ENCODE data around the gene STK32C.
"Not testable (repeated sequence)": the region's sequence is repeated elsewhere in the genome, so short reads cannot be mapped to it uniquely, and the experiment has no call there.

The STK32C gene

GRCh38 chr10:132272231-132272971 lies 35.3 kb downstream of the STK32C start:
- TF ChIP-seq YY1 (IDR thresholded peaks at IDR 0.05; ENCODE audit: insufficient read depth, insufficient read length) (no peak), SUZ12 (IDR thresholded peaks at IDR 0.05; ENCODE audit: extremely low read depth, insufficient read depth, insufficient read length) (no peak), ZNF274 (IDR thresholded peaks at IDR 0.05; ENCODE audit: low read depth, low read length) (no peak)
- no peaks in the 10 kb centered on the region for H3K36me3 ChIP-seq (ENCODE audit: insufficient read depth, insufficient read length, low read length)
- DNase-seq (ENCODE audit: low read depth, low spot score), result no peak
- H3K27me3 ChIP-seq (ENCODE audit: insufficient read depth, insufficient read length), result no peaks in the 10 kb centered on the region
- H3K4me3 ChIP-seq (ENCODE audit: insufficient read length, low read depth), result no peak overlapping the region
- peaks cover 6% of the 10 kb centered on the region for H3K4me1 ChIP-seq (ENCODE audit: insufficient read depth, insufficient read length)
- no peak overlapping the region for H3K9ac ChIP-seq (ENCODE audit: insufficient read length, low read depth)
- no peaks in the 10 kb centered on the region for H3K9me3 ChIP-seq (ENCODE audit: insufficient read depth, low read length)

DNA sequence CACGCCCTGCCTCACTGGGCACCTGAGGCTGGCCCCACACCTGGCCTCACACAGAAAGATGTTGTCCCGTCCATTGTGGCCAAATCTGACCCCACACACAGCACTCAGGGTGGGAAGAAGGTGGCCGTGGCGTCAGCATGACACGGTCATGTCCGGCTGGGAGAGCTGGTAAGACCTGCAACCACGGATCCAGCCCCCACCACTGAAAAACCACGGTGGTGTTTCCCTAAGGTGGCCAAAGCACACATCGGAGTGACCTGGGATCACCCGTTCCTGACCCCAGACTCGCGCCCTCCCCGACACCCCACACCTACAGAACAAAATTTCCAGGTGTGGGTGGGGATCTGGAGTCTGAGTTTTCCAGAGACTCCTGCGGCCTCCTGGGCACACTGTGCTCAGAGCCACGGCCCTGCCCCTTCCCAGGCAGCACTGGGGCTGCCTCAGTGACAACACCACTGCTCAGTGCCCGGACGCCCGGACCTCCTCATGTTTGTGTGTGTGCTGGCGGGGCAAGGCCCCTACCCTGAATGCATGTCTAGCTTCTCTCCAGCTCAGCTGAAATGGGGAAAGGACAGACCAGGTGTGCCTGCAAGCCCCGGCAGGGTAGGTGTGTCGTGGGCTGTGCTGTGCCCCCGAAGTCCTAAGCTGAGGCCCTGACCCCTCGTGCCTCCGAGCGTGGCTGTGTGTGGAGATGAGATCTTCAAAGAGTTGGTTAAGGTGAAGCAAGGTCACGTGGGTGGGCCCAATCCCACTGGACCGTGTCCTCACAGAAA lies 36.1 kb downstream of the STK32C start:
- TF ChIP-seq ZNF274 (IDR thresholded peaks at IDR 0.05; ENCODE audit: low read depth, low read length) (no peak), YY1 (IDR thresholded peaks at IDR 0.05; ENCODE audit: insufficient read depth, insufficient read length) (no peak), SUZ12 (IDR thresholded peaks at IDR 0.05; ENCODE audit: extremely low read depth, insufficient read depth, insufficient read length) (no peak)
- Histone ChIP-seq H3K9me3 (ENCODE audit: insufficient read depth, low read length) (no peaks in the 10 kb centered on the region), H3K4me3 (ENCODE audit: insufficient read length, low read depth) (no peak overlapping the region), H3K27me3 (ENCODE audit: insufficient read depth, insufficient read length) (no peaks in the 10 kb centered on the region), H3K36me3 (ENCODE audit: insufficient read depth, insufficient read length, low read length) (no peaks in the 10 kb centered on the region), H3K4me1 (ENCODE audit: insufficient read depth, insufficient read length) (peaks cover 12% of the 10 kb centered on the region), H3K9ac (ENCODE audit: insufficient read length, low read depth) (no peak overlapping the region)
- DNase-seq (ENCODE audit: low read depth, low spot score), result no peak

- no peak for DNase-seq (ENCODE audit: low read depth, low spot score)
- H3K4me1 ChIP-seq (ENCODE audit: insufficient read depth, insufficient read length), result peaks cover 12% of the 10 kb centered on the region
- H3K4me3 ChIP-seq (ENCODE audit: insufficient read length, low read depth), result no peak overlapping the region
- no peak overlapping the region for H3K9ac ChIP-seq (ENCODE audit: insufficient read length, low read depth)
- no peaks in the 10 kb centered on the region for H3K27me3 ChIP-seq (ENCODE audit: insufficient read depth, insufficient read length)
- no peak for TF ChIP-seq ZNF274 (IDR thresholded peaks at IDR 0.05; ENCODE audit: low read depth, low read length)
- no peak for TF ChIP-seq YY1 (IDR thresholded peaks at IDR 0.05; ENCODE audit: insufficient read depth, insufficient read length)
- TF ChIP-seq SUZ12 (IDR thresholded peaks at IDR 0.05; ENCODE audit: extremely low read depth, insufficient read depth, insufficient read length), result no peak
- no peaks in the 10 kb centered on the region for H3K36me3 ChIP-seq (ENCODE audit: insufficient read depth, insufficient read length, low read length)
- no peaks in the 10 kb centered on the region for H3K9me3 ChIP-seq (ENCODE audit: insufficient read depth, low read length)
Observed at GRCh38 chr10:132270721-132271457, 36.9 kb downstream of the STK32C start.

- H3K4me1 ChIP-seq (ENCODE audit: insufficient read depth, insufficient read length), result peaks cover 12% of the 10 kb centered on the region
- no peaks in the 10 kb centered on the region for H3K27me3 ChIP-seq (ENCODE audit: insufficient read depth, insufficient read length)
- no peak overlapping the region for H3K9ac ChIP-seq (ENCODE audit: insufficient read length, low read depth)
- no peaks in the 10 kb centered on the region for H3K9me3 ChIP-seq (ENCODE audit: insufficient read depth, low read length)
- no peak overlapping the region for H3K4me3 ChIP-seq (ENCODE audit: insufficient read length, low read depth)
- DNase-seq (ENCODE audit: low read depth, low spot score), result no peak
- TF ChIP-seq YY1 (IDR thresholded peaks at IDR 0.05; ENCODE audit: insufficient read depth, insufficient read length) (no peak), ZNF274 (IDR thresholded peaks at IDR 0.05; ENCODE audit: low read depth, low read length) (no peak), SUZ12 (IDR thresholded peaks at IDR 0.05; ENCODE audit: extremely low read depth, insufficient read depth, insufficient read length) (no peak)
- no peaks in the 10 kb centered on the region for H3K36me3 ChIP-seq (ENCODE audit: insufficient read depth, insufficient read length, low read length)
Observed at GRCh38 chr10:132270256-132270655, 37.5 kb downstream of the STK32C start.

DNA sequence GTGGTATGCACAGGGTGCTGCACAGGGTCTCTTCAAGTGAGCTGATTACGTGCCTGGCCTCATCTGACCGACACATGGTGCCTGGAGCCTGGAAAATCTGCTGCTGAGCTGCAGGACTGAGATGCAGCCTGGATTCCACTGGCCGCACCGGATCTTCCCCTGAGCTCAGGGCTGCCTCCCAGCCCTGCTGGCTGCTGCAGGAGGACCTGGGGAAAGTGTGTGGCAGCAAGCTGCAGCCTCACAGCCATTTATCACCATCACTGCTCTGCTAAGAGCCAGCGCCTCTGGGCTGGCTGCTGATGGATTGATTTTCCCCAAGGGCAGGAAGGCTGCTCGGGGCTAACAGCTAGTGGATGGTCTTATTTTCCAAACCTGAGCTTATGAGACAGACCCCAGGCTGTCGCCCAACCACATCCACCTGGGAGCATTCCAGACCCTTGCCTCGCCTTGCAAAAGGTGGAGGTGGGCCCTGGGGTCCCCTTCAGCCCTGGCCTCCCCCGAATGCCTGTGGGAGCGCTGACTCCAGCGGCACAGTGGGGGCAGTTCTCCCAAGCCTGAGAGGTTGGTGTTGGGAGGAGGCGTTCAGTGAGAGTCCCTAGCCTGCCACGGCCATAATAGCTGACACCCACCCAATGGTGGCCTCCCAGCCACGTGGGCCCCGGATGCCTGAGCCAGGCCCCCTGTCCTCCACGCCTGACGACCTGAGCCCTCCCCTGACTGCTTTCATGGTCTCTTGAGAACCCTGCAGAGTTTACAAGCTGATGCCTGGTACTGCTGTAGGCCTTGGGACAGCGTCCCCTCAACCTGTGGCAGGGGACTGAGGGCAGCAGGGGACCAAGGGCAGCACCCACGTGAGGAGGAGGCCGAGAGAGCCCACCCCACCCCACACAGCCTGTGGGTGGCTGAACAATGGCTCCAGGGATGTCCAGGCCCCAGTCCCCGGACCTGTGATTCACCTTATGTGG lies 38.2 kb downstream of the STK32C start:
- no peak for DNase-seq (ENCODE audit: low read depth, low spot score)
- peak overlapping the region; percentile 4 for H3K9ac ChIP-seq (ENCODE audit: insufficient read length, low read depth)
- H3K4me1 ChIP-seq (ENCODE audit: insufficient read depth, insufficient read length), result peaks cover 11% of the 10 kb centered on the region
- H3K4me3 ChIP-seq (ENCODE audit: insufficient read length, low read depth), result no peak overlapping the region
- no peaks in the 10 kb centered on the region for H3K9me3 ChIP-seq (ENCODE audit: insufficient read depth, low read length)
- H3K36me3 ChIP-seq (ENCODE audit: insufficient read depth, insufficient read length, low read length), result no peaks in the 10 kb centered on the region
- no peaks in the 10 kb centered on the region for H3K27me3 ChIP-seq (ENCODE audit: insufficient read depth, insufficient read length)
- TF ChIP-seq SUZ12 (IDR thresholded peaks at IDR 0.05; ENCODE audit: extremely low read depth, insufficient read depth, insufficient read length) (no peak), ZNF274 (IDR thresholded peaks at IDR 0.05; ENCODE audit: low read depth, low read length) (no peak), YY1 (IDR thresholded peaks at IDR 0.05; ENCODE audit: insufficient read depth, insufficient read length) (no peak)

GRCh38 chr10:132267916-132268315 lies 39.8 kb downstream of the STK32C start:
- not testable (repeated sequence) for H3K27me3 ChIP-seq (ENCODE audit: insufficient read depth, insufficient read length); H3K36me3 ChIP-seq (ENCODE audit: insufficient read depth, insufficient read length, low read length); H3K4me3 ChIP-seq (ENCODE audit: insufficient read length, low read depth); H3K9me3 ChIP-seq (ENCODE audit: insufficient read depth, low read length); H3K9ac ChIP-seq (ENCODE audit: insufficient read length, low read depth); DNase-seq (ENCODE audit: low read depth, low spot score)
- peaks cover 11% of the 10 kb centered on the region for H3K4me1 ChIP-seq (ENCODE audit: insufficient read depth, insufficient read length)
